ENCODE measurements around the gene TUBGCP6. TPM values are rescaled to one million over a fixed set of nuclear protein-coding genes. Genes with fewer than 3 reads are reported as not detected.
"Not testable (repeated sequence)": the region's sequence is repeated elsewhere in the genome, so short reads cannot be mapped to it uniquely, and the experiment has no call there.

Gene TUBGCP6
- total RNA-seq, 1 donor from 2014 or later: 18.4 TPM

DNA sequence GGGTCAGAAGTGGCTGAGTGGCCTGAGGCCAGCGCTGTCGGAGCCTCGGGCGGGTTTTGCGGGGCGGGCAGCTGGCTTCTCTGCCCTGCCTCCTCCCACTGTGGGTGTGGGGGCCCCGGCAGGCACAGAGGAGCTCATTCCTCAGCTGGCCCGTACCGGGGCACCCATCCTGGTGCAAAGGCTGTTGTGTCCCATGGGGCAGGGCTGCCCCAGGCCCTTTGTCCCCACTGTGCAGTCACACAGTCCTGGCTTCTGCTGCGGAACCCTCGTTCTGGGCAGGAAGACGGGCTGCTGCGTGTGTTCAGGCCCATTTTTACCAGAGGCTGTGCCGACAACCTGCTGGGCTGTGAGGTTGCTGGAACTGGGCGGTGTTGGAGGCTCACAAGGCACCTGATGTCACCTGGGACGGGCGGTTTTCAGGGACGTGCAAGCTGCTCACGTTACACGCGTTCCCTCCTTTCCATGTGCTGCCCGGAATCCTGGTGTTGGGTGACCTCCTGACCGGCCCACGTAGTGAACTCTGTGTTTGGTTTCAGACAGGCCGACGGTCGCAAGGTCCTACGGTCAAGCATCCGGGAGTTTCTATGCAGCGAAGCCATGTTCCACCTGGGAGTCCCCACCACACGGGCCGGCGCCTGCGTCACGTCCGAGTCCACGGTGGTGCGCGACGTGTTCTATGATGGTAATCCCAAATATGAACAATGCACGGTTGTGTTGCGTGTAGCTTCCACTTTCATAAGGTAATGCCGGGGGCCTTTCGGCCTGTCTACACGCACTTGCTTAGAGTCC, 38.8 kb downstream of the TUBGCP6 start:
- intact Hi-C loops (cut with micrococcal nuclease): no loop called here
- no peak for DNase-seq
- ATAC-seq: no peak

DNA sequence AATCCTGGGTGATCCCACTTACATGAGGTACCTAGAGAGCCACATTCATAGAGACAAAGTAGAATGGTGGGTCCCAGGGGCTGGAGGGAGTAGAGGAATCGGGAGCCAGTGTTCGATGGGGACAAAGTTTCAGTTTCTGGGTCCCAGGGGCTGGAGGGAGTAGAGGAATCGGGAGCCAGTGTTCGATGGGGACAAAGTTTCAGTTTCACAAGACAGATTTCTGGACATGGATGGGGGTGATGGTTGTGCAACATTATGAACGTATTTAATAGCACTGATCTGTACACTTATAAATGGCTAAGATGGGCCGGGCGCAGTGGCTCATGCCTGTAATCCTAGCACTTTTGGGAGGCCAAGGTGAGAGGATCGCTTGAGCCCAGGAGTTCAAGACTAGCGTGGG, 39.8 kb downstream of the TUBGCP6 start:
- intact Hi-C loops (cut with micrococcal nuclease); ATAC-seq: not testable (repeated sequence)

DNA sequence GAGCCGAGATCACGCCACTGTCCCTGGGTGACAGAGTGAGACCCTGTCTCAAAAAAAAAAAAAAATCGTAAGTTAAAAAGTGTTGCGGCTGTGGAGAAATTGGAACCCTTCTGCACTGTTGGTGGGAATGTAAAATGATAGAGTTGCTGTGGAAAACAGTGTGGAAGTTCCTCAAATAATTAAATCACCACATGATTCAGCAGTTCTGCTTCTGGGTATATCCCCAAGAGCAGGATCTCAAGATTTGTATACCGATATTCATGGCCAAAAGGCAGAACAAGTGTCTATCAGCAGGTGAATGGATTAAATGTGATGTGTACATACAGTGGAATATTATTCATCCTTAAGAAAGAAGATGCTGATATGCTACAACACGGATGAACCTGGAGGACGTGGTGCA, 40.3 kb downstream of the TUBGCP6 start:
- no peak for ATAC-seq
- intact Hi-C loops (cut with micrococcal nuclease): no loop called here
- DNase-seq: no peak

More for the DNA sequence above, 39.8 kb downstream of the TUBGCP6 start:
- DNase-seq: not testable (repeated sequence)

DNA sequence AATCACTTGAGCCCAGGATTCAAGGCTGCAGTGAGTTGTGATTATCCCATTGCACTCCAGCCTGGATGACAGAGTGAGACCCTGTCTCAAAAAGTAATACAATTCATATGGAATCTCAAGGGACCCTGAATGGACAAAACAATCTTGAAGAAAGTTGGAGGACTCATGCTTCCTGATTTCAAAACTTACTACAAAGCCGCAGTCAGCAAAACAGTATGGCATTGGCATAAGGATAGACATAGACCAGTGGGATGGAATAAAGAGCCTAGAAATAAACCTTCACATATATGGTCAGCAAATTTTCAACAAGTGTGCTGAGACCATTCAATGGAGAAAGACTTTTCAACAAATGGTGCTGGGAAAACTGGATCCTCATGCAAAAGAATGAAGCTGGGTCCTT, 41.5 kb downstream of the TUBGCP6 start:
- intact Hi-C loops (cut with micrococcal nuclease): no loop called here
- ATAC-seq (no peak), DNase-seq (no peak)

DNA sequence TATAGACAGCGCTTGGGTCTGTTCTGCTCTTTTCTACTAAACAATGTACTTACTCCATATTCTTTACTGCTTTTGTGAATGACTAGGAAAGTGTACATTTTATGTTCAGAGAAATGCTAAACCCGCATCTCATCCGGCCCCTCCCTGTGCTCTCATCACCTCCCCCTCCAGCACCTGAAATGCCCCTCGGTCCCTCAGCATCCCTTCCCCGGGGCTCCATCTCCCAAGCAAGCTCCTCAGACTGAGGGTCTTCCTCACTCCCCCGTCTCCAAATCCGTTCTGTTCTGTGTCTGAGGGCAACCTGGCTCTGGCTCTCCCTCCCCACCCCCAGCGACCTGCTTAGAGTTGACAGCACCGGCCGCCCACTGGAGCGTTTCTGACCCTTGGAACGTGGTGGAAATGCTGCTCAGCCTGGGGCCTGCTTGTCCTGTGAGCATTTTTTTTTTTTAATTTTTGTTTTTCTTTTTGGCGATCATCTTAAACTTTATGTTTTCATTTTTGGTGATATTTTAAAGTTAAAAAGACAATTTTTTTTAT, 42.6 kb downstream of the TUBGCP6 start:
- intact Hi-C loops (cut with micrococcal nuclease): no loop called here

DNA sequence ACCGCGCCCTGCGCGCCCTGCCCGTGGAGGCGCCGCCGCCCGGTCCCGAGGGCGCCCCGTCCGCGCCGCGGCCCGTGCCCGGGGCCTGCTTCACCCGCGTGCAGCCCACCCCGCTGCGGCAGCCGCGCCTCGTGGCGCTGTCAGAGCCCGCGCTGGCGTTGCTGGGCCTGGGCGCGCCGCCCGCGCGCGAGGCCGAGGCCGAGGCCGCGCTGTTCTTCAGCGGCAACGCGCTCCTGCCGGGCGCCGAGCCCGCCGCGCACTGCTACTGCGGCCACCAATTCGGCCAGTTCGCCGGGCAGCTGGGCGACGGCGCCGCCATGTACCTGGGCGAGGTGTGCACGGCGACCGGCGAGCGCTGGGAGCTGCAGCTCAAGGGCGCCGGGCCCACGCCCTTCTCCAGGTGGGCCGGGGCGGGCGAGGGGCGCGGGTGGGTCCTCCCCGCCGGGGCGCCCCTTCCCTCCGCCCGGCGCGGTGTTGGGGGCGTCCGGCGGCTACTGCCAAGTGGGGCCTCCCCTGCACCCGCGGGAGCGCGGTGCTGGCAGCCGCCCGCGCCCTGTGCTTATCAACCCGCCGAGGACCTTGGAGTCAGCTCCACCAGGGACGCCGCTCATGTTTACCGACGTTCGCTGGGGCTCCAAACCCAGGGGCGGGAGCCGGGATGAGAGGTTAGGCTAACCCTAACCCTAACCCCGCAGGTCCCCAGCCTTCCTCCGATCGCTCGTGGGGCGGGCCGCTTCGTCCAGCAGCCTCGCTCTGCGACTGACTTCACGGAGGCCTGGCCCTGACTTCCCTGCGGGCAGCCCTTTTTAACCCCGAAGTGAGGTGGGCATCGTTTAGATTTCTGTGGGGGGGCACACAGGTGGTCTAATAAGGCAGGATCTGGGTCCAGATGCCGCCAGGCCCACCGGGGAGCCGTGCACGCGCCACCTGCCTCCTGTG, 43.4 kb downstream of the TUBGCP6 start:
- ATAC-seq: peak; percentile 15
- intact Hi-C loops (cut with micrococcal nuclease): no loop called here
- peak; percentile 63 for DNase-seq

More for the DNA sequence above, 42.6 kb downstream of the TUBGCP6 start:
- ATAC-seq: no peak
- DNase-seq: no peak

DNA sequence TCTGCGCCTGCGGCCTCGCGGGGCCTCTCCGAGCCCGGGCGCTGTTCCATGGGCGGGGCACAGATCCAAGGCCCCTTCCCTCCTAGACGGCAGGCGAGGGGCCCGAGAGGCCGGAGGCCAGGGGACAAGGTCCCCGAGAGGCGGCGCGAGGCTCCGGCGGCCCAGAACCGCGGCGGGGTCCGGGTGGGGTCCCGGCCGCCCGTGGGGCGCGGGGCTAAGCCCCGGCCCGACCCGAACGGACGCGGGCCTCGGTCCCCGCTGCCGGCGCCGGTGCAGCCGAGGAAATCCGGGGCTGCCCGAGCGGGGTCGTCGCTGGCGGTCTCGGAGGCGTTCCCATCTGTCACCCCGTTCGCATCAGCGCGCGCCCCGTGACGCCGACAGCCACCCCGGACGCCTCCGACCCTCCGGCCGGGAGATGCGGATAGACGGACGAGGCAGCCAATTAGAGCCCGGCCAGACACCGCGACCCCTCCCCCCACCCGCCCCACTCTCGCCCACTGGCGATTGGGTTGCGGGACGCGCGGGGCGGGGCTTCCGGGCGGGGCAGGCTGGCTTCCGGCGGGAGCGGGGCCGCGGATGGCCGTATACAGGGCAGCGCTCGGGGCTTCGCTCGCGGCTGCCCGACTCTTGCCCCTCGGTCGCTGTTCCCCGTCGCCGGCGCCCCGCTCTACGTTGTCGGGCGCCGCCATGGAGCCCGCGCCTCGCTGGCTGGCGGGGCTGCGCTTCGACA, 44.2 kb downstream of the TUBGCP6 start, which contains the start of gene SELENOO:
Gene SELENOO (plus strand): TSS at position 551 of the 730 bp plus-strand sequence. CDS start 26 bp downstream, at position 577.
- intact Hi-C loops (cut with micrococcal nuclease): no loop called here
- ATAC-seq (peak; percentile 91), DNase-seq (peak; percentile 96)

DNA sequence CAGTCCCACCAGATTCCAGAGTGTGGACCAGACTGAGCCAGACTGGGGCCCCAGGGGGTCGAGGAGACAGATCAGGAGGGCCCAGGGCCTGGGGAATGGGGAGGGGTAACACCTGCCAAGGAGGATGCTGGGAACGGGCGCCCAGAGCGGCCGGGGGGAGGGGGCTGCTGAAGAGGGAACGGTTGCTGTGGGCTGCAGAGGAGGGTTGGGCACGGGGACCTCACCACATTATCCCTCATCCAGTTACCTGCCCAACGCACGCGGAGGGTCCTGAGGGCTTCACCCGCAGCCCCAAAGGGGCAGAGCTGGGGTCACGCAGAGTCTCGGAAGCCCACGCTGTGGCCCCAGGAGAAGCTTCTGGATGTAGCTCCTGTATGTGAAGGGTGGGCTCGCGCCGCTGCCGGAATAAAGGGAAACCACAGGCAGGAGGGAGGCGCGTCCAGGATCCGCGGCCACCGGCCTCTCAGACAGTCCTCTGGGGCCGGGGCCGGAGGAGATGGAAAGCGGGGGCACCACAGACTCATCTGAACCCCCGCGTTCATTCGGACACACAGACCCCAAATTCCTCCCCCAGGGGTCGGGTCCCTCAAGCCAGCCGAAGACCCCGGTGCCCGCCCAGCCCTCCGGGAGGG, 44.9 kb downstream of the TUBGCP6 start:
- intact Hi-C loops (cut with micrococcal nuclease): no loop called here
- no peak for DNase-seq
- ATAC-seq: peak; percentile 14

DNA sequence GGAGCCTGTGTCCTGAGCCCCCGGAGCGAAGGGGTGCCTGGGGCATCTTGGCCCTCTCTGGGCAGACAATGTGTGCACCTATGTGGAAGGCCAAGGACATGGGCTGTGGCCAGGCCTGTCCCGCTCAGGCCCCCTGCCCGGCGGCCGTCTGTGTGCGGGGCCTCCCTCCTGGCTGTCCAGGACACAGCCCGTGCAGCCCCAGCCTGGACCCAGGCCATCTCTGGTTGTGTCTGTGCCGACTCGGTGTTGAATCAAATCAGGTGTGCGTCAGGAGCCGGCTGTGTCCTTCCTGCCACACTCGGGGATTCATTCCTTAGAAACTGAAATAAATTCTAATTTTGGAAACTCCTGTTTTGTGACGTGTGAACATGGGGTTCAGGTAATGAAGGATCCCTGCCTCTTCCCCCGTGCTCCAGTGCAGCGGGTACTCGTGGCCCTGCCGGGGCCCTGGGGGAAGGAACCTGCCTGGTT, 45.5 kb downstream of the TUBGCP6 start:
- intact Hi-C loops (cut with micrococcal nuclease): no loop called here
- ATAC-seq (no peak), DNase-seq (no peak)

DNA sequence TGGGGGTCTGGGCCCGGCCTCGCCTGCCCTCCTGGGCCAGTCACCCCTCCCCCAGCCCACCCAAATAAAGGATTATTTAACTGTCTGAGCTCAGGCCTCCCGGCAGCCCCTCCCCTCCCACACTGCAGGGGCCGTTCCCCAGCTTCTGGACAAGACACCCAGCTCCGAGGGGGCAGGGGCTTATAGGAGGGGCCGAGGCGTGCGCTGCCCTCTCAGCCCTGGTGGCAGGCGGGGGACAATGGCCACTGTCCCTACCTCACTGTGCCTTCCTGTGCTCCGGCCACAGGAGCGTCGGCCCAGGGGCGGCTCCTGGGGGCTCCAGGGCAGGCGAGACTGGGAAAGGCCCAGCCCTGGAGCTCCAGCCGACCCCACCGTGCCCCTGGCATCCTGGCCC, 46.2 kb downstream of the TUBGCP6 start:
- no peak for DNase-seq
- intact Hi-C loops (cut with micrococcal nuclease): no loop called here
- ATAC-seq: no peak

DNA sequence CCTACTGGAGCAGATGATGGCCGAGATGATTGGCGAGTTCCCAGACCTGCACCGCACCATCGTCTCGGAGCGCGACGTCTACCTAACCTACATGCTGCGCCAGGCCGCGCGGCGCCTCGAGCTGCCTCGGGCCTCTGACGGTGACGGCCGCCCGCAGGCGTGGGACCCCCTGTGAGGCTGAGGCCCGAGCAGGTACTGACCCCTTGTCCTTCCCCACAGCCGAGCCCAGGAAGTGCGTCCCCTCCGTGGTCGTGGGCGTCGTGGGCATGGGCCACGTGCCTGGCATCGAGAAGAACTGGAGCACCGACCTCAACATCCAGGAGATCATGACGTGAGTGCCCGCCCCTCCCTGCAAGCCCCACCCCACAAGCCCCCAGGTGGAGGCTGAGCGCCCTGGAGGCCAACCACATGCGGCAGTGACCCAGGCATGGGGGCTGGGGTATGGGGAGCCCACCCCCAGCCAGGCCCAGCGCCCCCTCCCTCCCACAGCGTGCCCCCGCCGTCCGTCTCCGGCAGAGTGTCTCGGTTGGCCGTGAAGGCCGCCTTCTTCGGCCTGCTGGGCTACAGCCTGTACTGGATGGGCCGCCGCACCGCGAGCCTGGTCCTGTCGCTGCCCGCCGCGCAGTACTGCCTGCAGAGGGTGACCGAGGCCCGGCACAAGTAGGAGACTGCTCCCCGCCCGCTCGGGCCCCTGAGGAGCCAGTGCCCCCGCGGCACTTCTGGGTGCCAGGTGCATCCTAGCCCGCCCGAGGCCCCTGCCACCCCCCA, 46.8 kb downstream of the TUBGCP6 start:
- ATAC-seq: no peak
- intact Hi-C loops (cut with micrococcal nuclease): no loop called here
- no peak for DNase-seq

DNA sequence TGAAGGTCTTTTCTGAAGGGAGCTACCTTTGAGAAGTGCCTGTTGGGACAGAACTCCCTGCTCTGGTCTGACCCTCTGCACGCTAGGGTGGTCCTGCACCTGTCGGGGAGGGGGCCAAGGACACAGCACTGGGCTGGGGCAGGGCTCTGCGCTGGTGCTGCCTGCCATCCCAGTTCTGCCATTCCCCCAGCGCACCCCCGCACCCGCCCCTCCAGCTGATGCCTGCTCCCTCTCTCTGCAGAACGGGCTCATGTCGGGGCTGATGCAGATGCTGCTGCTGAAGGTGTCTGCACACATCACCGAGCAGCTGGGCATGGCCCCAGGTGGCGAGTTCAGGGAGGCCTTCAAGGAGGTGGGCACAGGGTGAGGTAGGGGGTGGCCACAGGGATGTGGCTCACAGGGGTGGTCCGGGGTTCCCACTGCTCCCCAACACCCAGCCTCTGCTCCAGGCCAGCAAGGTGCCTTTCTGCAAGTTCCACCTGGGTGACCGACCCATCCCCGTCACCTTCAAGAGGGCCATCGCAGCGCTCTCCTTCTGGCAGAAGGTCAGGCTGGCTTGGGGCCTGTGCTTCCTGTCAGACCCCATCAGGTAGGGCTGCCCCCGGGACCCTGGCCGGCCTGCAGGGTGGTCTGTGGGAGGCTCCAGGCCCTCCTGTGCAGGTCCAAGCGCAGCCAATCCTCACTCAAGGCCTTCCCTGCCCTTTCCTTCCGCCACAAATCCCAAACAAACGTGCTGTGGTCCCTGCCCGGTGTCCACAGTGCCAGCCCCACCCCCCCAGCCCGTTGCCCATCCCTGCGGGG, 47.6 kb downstream of the TUBGCP6 start:
- intact Hi-C loops (cut with micrococcal nuclease): no loop called here
- DNase-seq (no peak), ATAC-seq (no peak)

DNA sequence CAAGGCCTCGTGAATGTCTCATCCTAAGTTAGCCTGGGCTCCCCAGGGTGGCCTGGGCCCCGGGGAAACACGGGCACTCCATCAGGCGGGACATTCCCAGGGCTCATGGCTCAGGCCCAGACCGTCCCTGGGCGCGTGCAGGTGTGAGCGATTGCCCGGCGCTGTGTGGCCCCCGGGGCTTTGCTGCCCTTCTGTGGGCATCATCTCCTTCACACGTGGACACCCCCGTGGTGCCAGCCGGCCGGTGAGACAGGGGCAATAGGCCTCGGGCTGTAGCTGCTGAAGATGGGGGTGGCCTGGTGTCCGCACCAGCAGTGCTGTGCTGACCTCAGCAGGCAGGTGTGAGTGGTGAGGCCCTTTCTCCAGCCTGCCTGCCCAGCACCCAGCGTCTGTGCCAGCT, 48.6 kb downstream of the TUBGCP6 start:
- no peak for DNase-seq
- ATAC-seq: no peak
- intact Hi-C loops (cut with micrococcal nuclease): no loop called here

DNA sequence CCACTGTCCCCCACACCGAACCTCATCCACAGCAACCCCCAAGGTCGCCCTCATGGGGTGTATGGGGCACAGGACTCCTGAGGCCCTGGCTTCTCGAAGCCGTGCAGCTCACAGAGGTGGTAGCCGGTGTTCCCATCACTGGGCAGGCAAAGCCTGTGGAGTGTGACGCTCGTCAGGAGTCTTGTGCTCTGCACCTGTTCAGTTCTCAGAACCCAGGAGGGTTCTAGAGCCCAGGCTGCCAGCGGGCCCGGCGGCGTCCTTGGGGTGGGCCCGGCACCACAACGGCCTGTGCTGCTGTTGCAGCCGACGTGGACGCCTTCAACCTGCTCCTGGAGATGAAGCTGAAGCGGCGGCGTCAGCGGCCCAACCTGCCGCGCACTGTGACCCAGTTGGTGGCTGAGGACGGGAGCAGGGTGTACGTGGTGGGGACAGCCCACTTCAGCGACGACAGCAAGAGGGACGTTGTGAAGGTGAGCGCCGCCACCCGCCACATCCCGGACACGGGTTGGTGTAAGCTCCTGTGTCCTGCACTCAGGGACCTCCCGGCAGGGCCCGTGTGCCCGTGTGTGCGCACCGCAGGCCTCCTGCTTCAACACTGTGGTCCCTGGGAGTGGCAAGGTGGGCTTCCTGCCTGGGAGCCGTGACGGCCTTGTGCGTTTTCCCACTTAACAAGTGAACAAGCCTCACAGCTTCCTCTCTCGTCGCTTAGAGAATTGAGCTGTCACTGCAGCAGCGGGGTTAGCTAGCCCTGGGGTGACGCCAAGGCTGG, 50.6 kb downstream of the TUBGCP6 start:
- intact Hi-C loops (cut with micrococcal nuclease): no loop called here
- ATAC-seq (no peak), DNase-seq (no peak)

DNA sequence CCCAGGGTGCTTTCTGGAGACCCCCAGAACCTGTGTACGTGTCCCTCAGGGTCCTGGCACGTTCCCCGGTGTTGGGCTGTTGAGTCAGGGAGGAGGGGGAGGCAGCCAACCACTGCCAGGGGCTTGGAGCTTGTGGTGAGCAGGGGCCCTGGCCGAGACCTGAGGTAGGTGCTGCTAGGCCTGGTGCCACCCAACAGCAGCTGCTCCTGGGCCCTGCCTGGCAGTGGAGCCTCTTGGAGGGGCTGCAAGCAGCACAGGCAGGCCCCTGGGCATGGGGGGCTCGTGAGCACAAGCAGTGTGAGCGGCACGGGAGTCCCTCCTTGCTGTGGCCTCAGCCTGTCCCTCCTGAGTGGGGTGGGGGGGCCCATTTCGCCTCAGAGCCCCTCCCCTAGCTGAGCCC, 51.2 kb downstream of the TUBGCP6 start:
- intact Hi-C loops (cut with micrococcal nuclease): no loop called here
- no peak for ATAC-seq
- no peak for DNase-seq

DNA sequence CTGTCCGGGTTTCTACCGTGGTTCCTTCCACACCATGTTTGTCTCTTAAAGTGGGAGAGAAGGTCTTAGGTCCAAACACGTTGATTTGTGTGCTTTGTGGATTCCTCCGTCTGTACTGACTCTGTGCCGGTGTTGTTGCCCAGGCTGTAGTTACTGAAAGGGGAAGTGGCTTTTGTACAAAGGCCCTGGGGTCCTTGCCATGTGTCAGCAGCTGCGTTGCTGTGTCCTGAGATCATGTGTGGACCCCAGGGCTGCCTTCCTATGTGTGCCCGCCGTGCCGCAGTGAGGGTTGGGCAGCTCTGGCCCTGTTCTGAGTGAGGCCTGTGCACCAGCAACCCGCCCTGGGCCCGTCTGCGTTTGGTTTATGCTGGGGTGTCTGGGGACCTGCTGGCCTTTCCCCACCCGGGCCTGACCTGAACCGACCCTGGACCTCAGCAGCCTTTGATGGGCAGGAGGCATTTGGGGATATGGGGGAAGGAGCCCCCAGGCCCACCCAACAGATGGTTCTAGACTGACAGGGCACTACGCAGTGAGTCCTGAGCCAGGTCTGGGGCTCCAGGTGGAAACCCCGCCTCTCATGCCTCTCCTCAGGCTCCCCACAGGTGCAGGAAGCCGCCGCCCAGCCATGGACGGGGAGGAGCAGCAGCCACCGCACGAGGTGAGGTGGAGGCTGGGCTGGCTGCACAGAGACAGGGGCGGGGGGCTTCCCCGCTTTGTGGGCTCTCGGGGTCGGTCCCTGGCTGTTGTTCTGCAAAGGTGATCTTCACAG, 52.2 kb downstream of the TUBGCP6 start:
- ATAC-seq (no peak), DNase-seq (peak; percentile 23)
- intact Hi-C loops (cut with micrococcal nuclease): no loop called here
